GM18870 (cell line): Measurements from ENCODE around the gene RB1.
A peak's percentile ranks its signal among the peaks of the same experiment; 100 is the strongest.
"Not testable (repeated sequence)": the region's sequence is repeated elsewhere in the genome, so short reads cannot be mapped to it uniquely, and the experiment has no call there.

Source experiments
- ATAC-seq: cut with Tn5 transposase; IDR thresholded peaks from one replicate; pipeline ENCODE4 v1.9.1; 2021; ENCODE audit warnings: moderate library complexity; ENCODE audit not compliant: unreplicated experiment

The RB1 gene

GRCh38 chr13:48297131-48297786 lies 6.3 kb upstream of the RB1 start:
- ATAC-seq: no peak

GRCh38 chr13:48299591-48299990 lies 4.0 kb upstream of the RB1 start:
- no peak for ATAC-seq

- ATAC-seq: no peak
These were observed 636 bp upstream of the RB1 start for GRCh38 chr13:48302871-48303358.

GRCh38 chr13:48304143-48304876 lies 759 bp downstream of the RB1 start:
- ATAC-seq: peak; percentile 79

- no peak for ATAC-seq
These were observed 7.7 kb downstream of the RB1 start for GRCh38 chr13:48311223-48311622.

GRCh38 chr13:48315969-48316650 lies 12.6 kb downstream of the RB1 start:
- no peak for ATAC-seq

- ATAC-seq: no peak
These were observed 13.4 kb downstream of the RB1 start for GRCh38 chr13:48316826-48317510.

- ATAC-seq: no peak
These were observed 14.2 kb downstream of the RB1 start for GRCh38 chr13:48317511-48318376.

- no peak for ATAC-seq
These were observed 14.8 kb downstream of the RB1 start for GRCh38 chr13:48318377-48318811.

GRCh38 chr13:48318821-48319511 lies 15.4 kb downstream of the RB1 start:
- ATAC-seq: no peak

GRCh38 chr13:48319531-48320398 lies 16.2 kb downstream of the RB1 start:
- no peak for ATAC-seq

- ATAC-seq: no peak
These were observed 16.8 kb downstream of the RB1 start for GRCh38 chr13:48320399-48320790.

- no peak for ATAC-seq
These were observed 17.4 kb downstream of the RB1 start for GRCh38 chr13:48320891-48321510.

- ATAC-seq: no peak
These were observed 18.7 kb downstream of the RB1 start for GRCh38 chr13:48322294-48322693.

- ATAC-seq: no peak
These were observed 30.4 kb downstream of the RB1 start for GRCh38 chr13:48333976-48334375.

- no peak for ATAC-seq
These were observed 31.1 kb downstream of the RB1 start for GRCh38 chr13:48334534-48335127.

- not testable (repeated sequence) for ATAC-seq
These were observed 35.6 kb downstream of the RB1 start for GRCh38 chr13:48339198-48339597.

- no peak for ATAC-seq
These were observed 40.7 kb downstream of the RB1 start for GRCh38 chr13:48344264-48344663.
